ENCODE results near the gene TMIE.

The TMIE gene

GRCh38 chr3:46675426-46675825 lies 25.8 kb upstream of the TMIE start:
- H3K27ac ChIP-seq, result no peak overlapping the region
- no peaks in the 10 kb centered on the region for H3K36me3 ChIP-seq
- DNase-seq, result no peak
- H3K27me3 ChIP-seq (ENCODE audit: insufficient read depth, low read depth, severe bottlenecking), result no peaks in the 10 kb centered on the region
- TF ChIP-seq CTCF (IDR thresholded peaks at IDR 0.05; ENCODE audit: low read depth, low read length), result no peak
- no peaks in the 10 kb centered on the region for H3K9me3 ChIP-seq (ENCODE audit: severe bottlenecking)
- H3K4me3 ChIP-seq (ENCODE audit: low read depth, low read length), result no peak overlapping the region

- H3K27me3 ChIP-seq (ENCODE audit: insufficient read depth, low read depth, severe bottlenecking), result no peaks in the 10 kb centered on the region
- H3K4me3 ChIP-seq (ENCODE audit: low read depth, low read length), result no peak overlapping the region
- H3K36me3 ChIP-seq, result no peaks in the 10 kb centered on the region
- H3K27ac ChIP-seq, result no peak overlapping the region
- no peak for DNase-seq
- no peak for TF ChIP-seq CTCF (IDR thresholded peaks at IDR 0.05; ENCODE audit: low read depth, low read length)
- no peaks in the 10 kb centered on the region for H3K9me3 ChIP-seq (ENCODE audit: severe bottlenecking)
Measured at GRCh38 chr3:46675843-46676567, 25.2 kb upstream of the TMIE start.

GRCh38 chr3:46676601-46677410 lies 24.4 kb upstream of the TMIE start:
- H3K36me3 ChIP-seq, result no peaks in the 10 kb centered on the region
- no peaks in the 10 kb centered on the region for H3K27me3 ChIP-seq (ENCODE audit: insufficient read depth, low read depth, severe bottlenecking)
- no peak for TF ChIP-seq CTCF (IDR thresholded peaks at IDR 0.05; ENCODE audit: low read depth, low read length)
- no peak overlapping the region for H3K4me3 ChIP-seq (ENCODE audit: low read depth, low read length)
- no peaks in the 10 kb centered on the region for H3K9me3 ChIP-seq (ENCODE audit: severe bottlenecking)
- H3K27ac ChIP-seq, result no peak overlapping the region
- no peak for DNase-seq

GRCh38 chr3:46677411-46677726 lies 23.8 kb upstream of the TMIE start:
- Histone ChIP-seq H3K27ac (no peak overlapping the region), H3K9me3 (ENCODE audit: severe bottlenecking) (no peaks in the 10 kb centered on the region), H3K36me3 (no peaks in the 10 kb centered on the region), H3K27me3 (ENCODE audit: insufficient read depth, low read depth, severe bottlenecking) (no peaks in the 10 kb centered on the region), H3K4me3 (ENCODE audit: low read depth, low read length) (no peak overlapping the region)
- no peak for TF ChIP-seq CTCF (IDR thresholded peaks at IDR 0.05; ENCODE audit: low read depth, low read length)
- no peak for DNase-seq

- no peak overlapping the region for H3K4me3 ChIP-seq (ENCODE audit: low read depth, low read length)
- no peaks in the 10 kb centered on the region for H3K27me3 ChIP-seq (ENCODE audit: insufficient read depth, low read depth, severe bottlenecking)
- H3K36me3 ChIP-seq, result no peaks in the 10 kb centered on the region
- no peaks in the 10 kb centered on the region for H3K9me3 ChIP-seq (ENCODE audit: severe bottlenecking)
- DNase-seq, result no peak
- no peak for TF ChIP-seq CTCF (IDR thresholded peaks at IDR 0.05; ENCODE audit: low read depth, low read length)
- no peak overlapping the region for H3K27ac ChIP-seq
Measured at GRCh38 chr3:46678280-46678679, 22.9 kb upstream of the TMIE start.
